ENCODE data around the gene RWDD2A.
"Not testable (repeated sequence)": the region's sequence is repeated elsewhere in the genome, so short reads cannot be mapped to it uniquely, and the experiment has no call there.

RWDD2A gene

GRCh38 chr6:83192871-83193746, at the start of gene RWDD2A, which contains the start of gene PGM3:
Gene RWDD2A (plus strand): TSS chr6:83193357. CDS start chr6:83194452, 1,095 bp downstream.
Gene PGM3 (minus strand): TSS chr6:83193265. CDS start chr6:83191012, 2,253 bp downstream.
- DNase-seq (ENCODE audit: low spot score) = peak; percentile 98

GRCh38 chr6:83151114-83151513, 42.0 kb upstream of the RWDD2A start:
- no peak for DNase-seq (ENCODE audit: low spot score)

GRCh38 chr6:83152913-83153312, 40.2 kb upstream of the RWDD2A start:
- DNase-seq (ENCODE audit: low spot score) = no peak

GRCh38 chr6:83153883-83154521, 39.2 kb upstream of the RWDD2A start:
- DNase-seq (ENCODE audit: low spot score) = no peak

GRCh38 chr6:83155794-83156193, 37.4 kb upstream of the RWDD2A start:
- no peak for DNase-seq (ENCODE audit: low spot score)

GRCh38 chr6:83160167-83160566, 33.0 kb upstream of the RWDD2A start:
- DNase-seq (ENCODE audit: low spot score) = no peak

GRCh38 chr6:83167726-83168278, 25.4 kb upstream of the RWDD2A start:
- DNase-seq (ENCODE audit: low spot score) = no peak

- no peak for DNase-seq (ENCODE audit: low spot score)
Observed at GRCh38 chr6:83168556-83168955, 24.6 kb upstream of the RWDD2A start.

- DNase-seq (ENCODE audit: low spot score) = no peak
Observed at GRCh38 chr6:83169106-83169505, 24.1 kb upstream of the RWDD2A start.

GRCh38 chr6:83169511-83169910, 23.6 kb upstream of the RWDD2A start:
- no peak for DNase-seq (ENCODE audit: low spot score)

- DNase-seq (ENCODE audit: low spot score) = no peak
Observed at GRCh38 chr6:83176246-83176645, 16.9 kb upstream of the RWDD2A start.

GRCh38 chr6:83180426-83180950, 12.7 kb upstream of the RWDD2A start:
- no peak for DNase-seq (ENCODE audit: low spot score)

- DNase-seq (ENCODE audit: low spot score) = no peak
Observed at GRCh38 chr6:83182114-83182513, 11.0 kb upstream of the RWDD2A start.

GRCh38 chr6:83183082-83183828, 9.9 kb upstream of the RWDD2A start:
- peak; percentile 56 for DNase-seq (ENCODE audit: low spot score)

GRCh38 chr6:83185096-83185495, 8.1 kb upstream of the RWDD2A start:
- DNase-seq (ENCODE audit: low spot score) = no peak

GRCh38 chr6:83188501-83188900, 4.7 kb upstream of the RWDD2A start:
- DNase-seq (ENCODE audit: low spot score) = no peak

GRCh38 chr6:83190626-83191025, 2.5 kb upstream of the RWDD2A start:
- no peak for DNase-seq (ENCODE audit: low spot score)

GRCh38 chr6:83191974-83192373, 1.2 kb upstream of the RWDD2A start:
- DNase-seq (ENCODE audit: low spot score) = not testable (repeated sequence)

- DNase-seq (ENCODE audit: low spot score) = peak; percentile 38
Observed at GRCh38 chr6:83192456-83192855, 701 bp upstream of the RWDD2A start.

- peak; percentile 75 for DNase-seq (ENCODE audit: low spot score)
Observed at GRCh38 chr6:83193747-83194566, 800 bp downstream of the RWDD2A start.

All from AG08396 (cell line).